HEK293 (cell line): Measurements from ENCODE around the gene STUB1.

Experiments
- BCL11A ChIP-seq: fragments of 450-650 bp; formaldehyde crosslinking; IDR thresholded peaks from 2 replicates; pipeline ENCODE4 v1.5.1; 2016; ENCODE audit warnings: low read depth, missing biosample characterization, missing genetic modification characterization
- FEZF1 ChIP-seq: fragments of 450-650 bp; formaldehyde crosslinking; IDR thresholded peaks from 2 replicates; pipeline ENCODE4 v1.5.1; 2016; ENCODE audit warnings: missing biosample characterization, missing genetic modification characterization
- GLIS1 ChIP-seq: fragments of 450-650 bp; formaldehyde crosslinking; IDR thresholded peaks from 2 replicates; pipeline ENCODE4 v1.5.1; 2016; ENCODE audit warnings: missing biosample characterization, missing genetic modification characterization
- KLF17 ChIP-seq: fragments of 450-650 bp; formaldehyde crosslinking; IDR thresholded peaks from 2 replicates; pipeline ENCODE4 v1.5.1; 2016; ENCODE audit warnings: missing biosample characterization, missing genetic modification characterization
- KLF7 ChIP-seq: fragments of 450-650 bp; formaldehyde crosslinking; IDR thresholded peaks from 2 replicates; pipeline ENCODE4 v1.5.1; 2016; ENCODE audit warnings: missing biosample characterization, missing genetic modification characterization, borderline replicate concordance
- KLF9 ChIP-seq: fragments of 450-650 bp; formaldehyde crosslinking; IDR thresholded peaks from 2 replicates; pipeline ENCODE4 v1.5.1; 2016; ENCODE audit warnings: missing biosample characterization, missing genetic modification characterization, low read depth
- MYNN ChIP-seq: fragments of 450-650 bp; formaldehyde crosslinking; IDR thresholded peaks from 2 replicates; pipeline ENCODE4 v1.5.1; 2016; ENCODE audit warnings: missing biosample characterization, missing genetic modification characterization, borderline replicate concordance
- OVOL3 ChIP-seq: fragments of 450-650 bp; formaldehyde crosslinking; IDR thresholded peaks from 2 replicates; pipeline ENCODE4 v1.5.1; 2016; ENCODE audit warnings: missing biosample characterization, missing genetic modification characterization
- PRDM1 ChIP-seq: fragments of 450-650 bp; formaldehyde crosslinking; IDR thresholded peaks from 2 replicates; pipeline ENCODE4; 2016; ENCODE audit warnings: missing biosample characterization, missing genetic modification characterization
- PRDM6 ChIP-seq: fragments of 450-650 bp; formaldehyde crosslinking; IDR thresholded peaks from 2 replicates; pipeline ENCODE4 v1.5.1; 2017; ENCODE audit warnings: missing biosample characterization, missing genetic modification characterization
- SALL2 ChIP-seq: fragments of 450-650 bp; formaldehyde crosslinking; IDR thresholded peaks from 2 replicates; pipeline ENCODE4 v1.5.0; 2017; ENCODE audit warnings: missing biosample characterization, mild to moderate bottlenecking, missing genetic modification characterization, borderline replicate concordance
- ZBTB20 ChIP-seq: fragments of 450-650 bp; formaldehyde crosslinking; IDR thresholded peaks from 2 replicates; pipeline ENCODE4 v1.5.1; 2016; ENCODE audit warnings: missing biosample characterization, missing genetic modification characterization
- ZFP37 ChIP-seq: fragments of 450-650 bp; formaldehyde crosslinking; IDR thresholded peaks from 2 replicates; pipeline ENCODE4 v1.5.1; 2016; ENCODE audit warnings: missing biosample characterization, missing genetic modification characterization
- ZNF114 ChIP-seq: fragments of 450-650 bp; formaldehyde crosslinking; IDR thresholded peaks from 2 replicates; pipeline ENCODE4 v1.5.0; 2017; ENCODE audit warnings: missing biosample characterization, missing genetic modification characterization
- ZNF146 ChIP-seq: fragments of 450-650 bp; formaldehyde crosslinking; IDR thresholded peaks from 2 replicates; pipeline ENCODE4 v1.5.1; 2016; ENCODE audit warnings: missing biosample characterization, missing genetic modification characterization
- ZNF155 ChIP-seq: fragments of 450-650 bp; formaldehyde crosslinking; IDR thresholded peaks from 2 replicates; pipeline ENCODE4 v1.5.1; 2016; ENCODE audit warnings: missing biosample characterization, missing genetic modification characterization
- ZNF16 ChIP-seq: fragments of 450-650 bp; formaldehyde crosslinking; IDR thresholded peaks from 2 replicates; pipeline ENCODE4 v1.5.1; 2016; ENCODE audit warnings: low read depth, missing biosample characterization, missing genetic modification characterization
- ZNF175 ChIP-seq: fragments of 450-650 bp; formaldehyde crosslinking; IDR thresholded peaks from 2 replicates; pipeline ENCODE4 v1.5.1; 2016; ENCODE audit warnings: missing biosample characterization, missing genetic modification characterization
- ZNF280D ChIP-seq: fragments of 450-650 bp; formaldehyde crosslinking; IDR thresholded peaks from 2 replicates; pipeline ENCODE4 v1.5.1; 2016; ENCODE audit warnings: missing biosample characterization, missing genetic modification characterization
- ZNF362 ChIP-seq: fragments of 450-650 bp; formaldehyde crosslinking; IDR thresholded peaks from 2 replicates; pipeline ENCODE4 v1.5.1; 2016; ENCODE audit warnings: missing biosample characterization, missing genetic modification characterization
- ZNF473 ChIP-seq: fragments of 450-650 bp; formaldehyde crosslinking; IDR thresholded peaks from 2 replicates; pipeline ENCODE4 v1.5.1; 2017; ENCODE audit warnings: missing biosample characterization, missing genetic modification characterization
- ZNF501 ChIP-seq: fragments of 450-650 bp; formaldehyde crosslinking; IDR thresholded peaks from 2 replicates; pipeline ENCODE4 v1.5.1; 2016; ENCODE audit warnings: missing biosample characterization, missing genetic modification characterization
- ZNF510 ChIP-seq: fragments of 450-650 bp; formaldehyde crosslinking; IDR thresholded peaks from 2 replicates; pipeline ENCODE4 v1.5.1; 2018; ENCODE audit warnings: mild to moderate bottlenecking, missing genetic modification characterization, missing biosample characterization; ENCODE audit not compliant: insufficient replicate concordance
- ZNF529 ChIP-seq: fragments of 450-650 bp; formaldehyde crosslinking; IDR thresholded peaks from 2 replicates; pipeline ENCODE4 v1.5.1; 2017; ENCODE audit warnings: missing genetic modification characterization, missing biosample characterization; ENCODE audit not compliant: insufficient replicate concordance
- ZNF600 ChIP-seq: fragments of 450-650 bp; formaldehyde crosslinking; IDR thresholded peaks from 2 replicates; pipeline ENCODE4 v1.5.1; 2016; ENCODE audit warnings: missing biosample characterization, missing genetic modification characterization
- ZNF621 ChIP-seq: fragments of 450-650 bp; formaldehyde crosslinking; IDR thresholded peaks from 2 replicates; pipeline ENCODE4 v1.5.1; 2017; ENCODE audit warnings: missing biosample characterization, missing genetic modification characterization
- ZNF654 ChIP-seq: fragments of 450-650 bp; formaldehyde crosslinking; IDR thresholded peaks from 2 replicates; pipeline ENCODE4 v1.5.1; 2016; ENCODE audit warnings: low read depth, missing biosample characterization, missing genetic modification characterization
- ZNF701 ChIP-seq: fragments of 450-650 bp; formaldehyde crosslinking; IDR thresholded peaks from 2 replicates; pipeline ENCODE4 v1.5.1; 2016; ENCODE audit warnings: missing biosample characterization, missing genetic modification characterization
- ZSCAN18 ChIP-seq: fragments of 450-650 bp; formaldehyde crosslinking; IDR thresholded peaks from 2 replicates; pipeline ENCODE4 v1.5.1; 2016; ENCODE audit warnings: missing biosample characterization, missing genetic modification characterization
- ZSCAN5A ChIP-seq: fragments of 450-650 bp; formaldehyde crosslinking; IDR thresholded peaks from 2 replicates; pipeline ENCODE4 v1.5.1; 2016; ENCODE audit warnings: missing biosample characterization, missing genetic modification characterization

STUB1 gene

GRCh38 chr16:727291-727977 lies 47.2 kb downstream of the STUB1 start (continued):
- no peak for TF ChIP-seq ZSCAN5A (tag by site-specific recombination)
- 0 out of 2 replicates have a peak, but pooled peaks have one; percentile 31 for TF ChIP-seq ZNF501 (tag by site-specific recombination)
- no peak for TF ChIP-seq KLF7 (tag by site-specific recombination)
- no peak for TF ChIP-seq PRDM1 (tag by site-specific recombination)
- TF ChIP-seq ZNF114: no peak
- TF ChIP-seq KLF17: no peak; the same call in 1 of the 2 replicates
- TF ChIP-seq ZNF175 (tag by site-specific recombination): no peak
- no peak for TF ChIP-seq ZNF701
- TF ChIP-seq ZNF600 (tag by site-specific recombination): peak; percentile 51; the same call in 1 of the 2 replicates
- no peak for TF ChIP-seq GLIS1 (tag by site-specific recombination)
- peak; percentile 67; the same call in 1 of the 2 replicates for TF ChIP-seq KLF9 (tag by site-specific recombination)
- TF ChIP-seq SALL2 (tag by site-specific recombination): no peak
- TF ChIP-seq FEZF1 (tag by site-specific recombination): no peak
- TF ChIP-seq ZNF146 (tag by site-specific recombination): no peak
- TF ChIP-seq ZNF654 (tag by site-specific recombination): no peak
- no peak for TF ChIP-seq MYNN (tag by site-specific recombination)
- no peak for TF ChIP-seq ZNF529
- TF ChIP-seq ZBTB20 (tag by site-specific recombination): no peak
- no peak for TF ChIP-seq PRDM6 (tag by site-specific recombination)
- TF ChIP-seq ZNF621 (tag by site-specific recombination): no peak
- no peak for TF ChIP-seq ZNF510
- no peak for TF ChIP-seq ZNF155 (tag by site-specific recombination)
- TF ChIP-seq BCL11A (tag by site-specific recombination): no peak
- no peak for TF ChIP-seq ZSCAN18 (tag by site-specific recombination)
- TF ChIP-seq ZNF362: no peak
- no peak for TF ChIP-seq ZNF16
- no peak for TF ChIP-seq OVOL3
- no peak for TF ChIP-seq ZNF473 (tag by site-specific recombination)
- TF ChIP-seq ZFP37 (tag by site-specific recombination): no peak
- TF ChIP-seq ZNF280D (tag by site-specific recombination): no peak
